Heart left ventricle (tissue), 16 donors: ENCODE data around the gene LAX1. TPM values are rescaled to one million over a fixed set of nuclear protein-coding genes. Genes with fewer than 3 reads are reported as not detected.
"Not testable (repeated sequence)": the region's sequence is repeated elsewhere in the genome, so short reads cannot be mapped to it uniquely, and the experiment has no call there.

Experiments
- ATAC-seq, 4 donors: fragments of 200-7000 bp; cut with Tn5 transposase; one replicate each; pipeline ENCODE4 v1.9.1; 2020 to 2022; ENCODE audit warnings: moderate library complexity in 4 of 4, mild to moderate bottlenecking in 3 of 4, moderate number of reproducible peaks in 1 of 4
- DNase-seq, 5 donors: peaks; one replicate each; pipeline ENCODE4 v3.0.0-alpha.2; 2020
- H3K27ac ChIP-seq, 12 donors: fragments of 200-600 bp; sonication (generic) in 4 of 12; one replicate each; pipeline versions ENCODE4 v1.5.0 to v1.8.0; 2016 to 2022; ENCODE audit warnings: mild to moderate bottlenecking in 2 of 12
- H3K27me3 ChIP-seq, 9 donors: fragments of 200-600 bp; sonication (generic) in 2 of 9; one replicate each; pipeline versions ENCODE4 v1.5.1 to v1.8.0; 2016 to 2022; ENCODE audit warnings: mild to moderate bottlenecking in 3 of 9
- H3K36me3 ChIP-seq, 9 donors: fragments of 200-600 bp; sonication (generic) in 2 of 9; one replicate each; pipeline versions ENCODE4 v1.5.0 to v1.8.0; 2018 to 2022; ENCODE audit warnings: mild to moderate bottlenecking in 2 of 9
- H3K4me1 ChIP-seq, 12 donors: fragments of 200-600 bp; sonication (generic) in 4 of 12; one replicate each; pipeline versions ENCODE4 v1.5.0 to v1.8.0; 2016 to 2022; ENCODE audit warnings: mild to moderate bottlenecking in 3 of 12
- H3K4me3 ChIP-seq, 12 donors: fragments of 200-600 bp; sonication (generic) in 4 of 12; one replicate each; pipeline versions ENCODE4 v1.5.0 to v1.8.0; 2017 to 2022; ENCODE audit warnings: mild to moderate bottlenecking in 9 of 12, moderate library complexity in 4 of 12
- H3K9me3 ChIP-seq, 12 donors: fragments of 200-600 bp; sonication (generic) in 4 of 12; one replicate each; pipeline versions ENCODE4 v1.5.0 to v1.8.0; 2016 to 2022; ENCODE audit warnings: mild to moderate bottlenecking in 1 of 12
- CTCF ChIP-seq, 12 donors: fragments of 200-600 bp; sonication (generic) in 4 of 12; IDR thresholded peaks; one replicate each; pipeline versions ENCODE4 v1.5.0 to v1.8.0; 2018 to 2022; ENCODE audit warnings: antibody characterized with exemption in 12 of 12, mild to moderate bottlenecking in 5 of 12
- POLR2A ChIP-seq, 2 donors: fragments of 450-650 bp; IDR thresholded peaks; one replicate each; pipeline ENCODE4 v1.6.1; 2017; ENCODE audit warnings: antibody characterized with exemption in 2 of 2, mild to moderate bottlenecking in 2 of 2, moderate library complexity in 2 of 2
- WGBS, 4 donors: extraction: QIAGEN DNeasy Blood & Tissue Kit in 2 of 4; methylation state at CpG; one replicate each; pipeline versions ENCODE4 v1.1.5 to v1.1.7; 2013 to 2018; 5-methylcytosine and 5-hydroxymethylcytosine counted together
- intact Hi-C, 10 donors: fragments of 100-400 bp; cut with DNase I; formaldehyde crosslinking; loops; one replicate each; pipeline versions ENCODE4 v1.11.1 to v1.14.2; 2022
- polyA plus RNA-seq, 2 donors: library from polyadenylated mRNA; stranded (reverse); fragments of 200-250 nt; gene quantifications; one replicate each; pipeline ENCODE4 v1.2.3, GENCODE V29; 2013
- total RNA-seq, 9 donors: library from RNA; depleted of rRNA in 2 of 9; stranded (reverse); fragments of >200 nt in 2 of 9; fragmentation: NEBNext Ultra II Directional in 3 of 9; extraction: Animal tissue kit (Norgen Biotek cat#: 25700) in 3 of 9; gene quantifications; one replicate each; pipeline versions ENCODE4 v1.1.0 to v1.2.4, GENCODE V29; 2016 to 2023
- donor health status: ischemic (EF 13 %, LVEDD 7.1; RV severe dilation, severe dysfunction).
- donor health status: healthy with polysubstance abuse.
- donor health status: DM: no; HTN: yes; CAD: no.
- donor health status: DM: no; HTN: no; CAD: no.
- donor health status: ischemic (EF 25% LVEDD 6.9; RV normal size, moderate dysfunction).
- donor health status: ischemic (EF 25% LVEDD 5.7; RV mildly dilated, moderate dysfunction).
- donor health status: healthy.
- donor health status: DM: yes; HTN: yes; CAD: no.
- donor health status: ischemic (EF 35%, LVEDD 5.7; RV mildly dilated, moderate dysfunction).
- donor health status: nonischemic (EF 11% LVEDD 7.7; RV severe dilation, severe dysfunction).
- donor health status: DM: yes; HTN: yes; CAD: no.
- donor health status: PGD.
- donor health status: ischemic (EF 29% LVEDD 5.4; RV normal size, mild dysfunction).
- donor health status: nonischemic (EF 23%, LVEDD 6.1; RV moderate dilation, normal function).

The LAX1 gene
- total and polyA plus RNA-seq, 11 donors, result 0.04 to 1.7 (median 0.18) TPM; not detected in 3

- no peak overlapping the region for H3K4me3 ChIP-seq
Observed at GRCh38 chr1:203789966-203790365, 25.0 kb downstream of the LAX1 start.

GRCh38 chr1:203791498-203791897, 26.5 kb downstream of the LAX1 start:
- intact Hi-C loops, result loop anchor here in 1 of 10 donors (10.0 kb wide), 1 partner anchor 287 kb away; no protein-coding TSS in a partner anchor
- ATAC-seq, result no peak

More at GRCh38 chr1:203789966-203790365, 25.0 kb downstream of the LAX1 start:
- H3K9me3 ChIP-seq, result no peaks in the 10 kb centered on the region
- H3K27ac ChIP-seq, result no peak overlapping the region
- TF ChIP-seq CTCF (IDR thresholded peaks at IDR 0.05), result no peak
- no peak for TF ChIP-seq POLR2A (IDR thresholded peaks at IDR 0.05)
- intact Hi-C loops, result loop anchor here in 1 of 10 donors (10.0 kb wide), 1 partner anchor 285 kb away; no protein-coding TSS in a partner anchor
- H3K27me3 ChIP-seq, result no peaks in the 10 kb centered on the region
- no peaks in the 10 kb centered on the region for H3K36me3 ChIP-seq
- ATAC-seq (peak in 1 of 4 donors; percentile 18), DNase-seq (no peak)
- H3K4me1 ChIP-seq, result peaks cover 0 to 6% (median 0%) of the 10 kb centered on the region in 12 donors
- WGBS, 4 donors, result 76 to 85% (median 80%) methylated on average over 3 of the region's 3 CpGs

GRCh38 chr1:203792486-203792885, 27.5 kb downstream of the LAX1 start:
- peaks cover 0 to 21% (median 11%) of the 10 kb centered on the region in 12 donors for H3K4me1 ChIP-seq
- 88 to 95% (median 94%) methylated on average over 2 of the region's 2 CpGs for WGBS, 4 donors
- H3K9me3 ChIP-seq, result no peaks in the 10 kb centered on the region
- H3K27ac ChIP-seq, result no peak overlapping the region
- H3K27me3 ChIP-seq, result no peaks in the 10 kb centered on the region
- ATAC-seq (no peak), DNase-seq (no peak)
- TF ChIP-seq CTCF (IDR thresholded peaks at IDR 0.05) (no peak), POLR2A (IDR thresholded peaks at IDR 0.05) (no peak)
- intact Hi-C loops, result loop anchor here in 1 of 10 donors (10.0 kb wide), 1 partner anchor 288 kb away; no protein-coding TSS in a partner anchor
- no peak overlapping the region for H3K4me3 ChIP-seq
- H3K36me3 ChIP-seq, result peaks cover 0 to 8% (median 0%) of the 10 kb centered on the region in 9 donors

More at GRCh38 chr1:203791498-203791897, 26.5 kb downstream of the LAX1 start:
- DNase-seq, result no peak
- Histone ChIP-seq H3K36me3 (peaks cover 0 to under 1% (median 0%) of the 10 kb centered on the region in 9 donors), H3K4me3 (no peak overlapping the region), H3K27me3 (no peaks in the 10 kb centered on the region), H3K27ac (no peak overlapping the region), H3K4me1 (peaks cover 0 to 11% (median under 1%) of the 10 kb centered on the region in 12 donors), H3K9me3 (no peaks in the 10 kb centered on the region)
- TF ChIP-seq POLR2A (IDR thresholded peaks at IDR 0.05), result no peak
- TF ChIP-seq CTCF (IDR thresholded peaks at IDR 0.05), result no peak
- 75 to 92% (median 84%) methylated on average over 3 of the region's 3 CpGs for WGBS, 4 donors

GRCh38 chr1:203793561-203793960, 28.6 kb downstream of the LAX1 start:
- intact Hi-C loops, result loop anchor here in 1 of 10 donors (10.0 kb wide), 1 partner anchor 289 kb away; no protein-coding TSS in a partner anchor
- not testable (repeated sequence) for H3K27me3 ChIP-seq, H3K9me3 ChIP-seq, H3K4me3 ChIP-seq, H3K27ac ChIP-seq, ATAC-seq, DNase-seq
- peaks cover 0 to 19% (median 0%) of the 10 kb centered on the region in 9 donors for H3K36me3 ChIP-seq
- H3K4me1 ChIP-seq, result peaks cover 6 to 31% (median 21%) of the 10 kb centered on the region in 12 donors
- WGBS, 4 donors, result 95 to 99% (median 97%) methylated on average over 7 of the region's 7 CpGs
